HepG2 (cell line): Measurements from ENCODE around the gene FGF1. TPM values are rescaled to one million over a fixed set of nuclear protein-coding genes. Genes with fewer than 3 reads are reported as not detected.

ENCODE experiments used
- ATAC-seq: fragments of 200-7000 bp; cut with Tn5 transposase; 3 replicates; pipeline ENCODE4 v1.9.1; 2020; ENCODE audit warnings: mild to moderate bottlenecking, moderate library complexity
- BruUV-seq: library from RNA; stranded (reverse); fragments of 400-500 nt; replicated peaks from 2 replicates; lab custom pipeline; 2021; lab: Mats Ljungman, UMichigan
- CTCF ChIA-PET: fragments of 300-600 bp; formaldehyde crosslinking; extraction: SDS; loops from one replicate; lab custom pipeline; 2021; ENCODE audit warnings: low total read pairs, inconsistent platforms, low intra/inter-chr PET ratio; lab: Yijun Ruan, JAX
- POLR2A ChIA-PET: fragments of 350-600 bp; sonication (Branson Sonifier 250); formaldehyde crosslinking; loops from one replicate; lab custom pipeline; 2020; ENCODE audit warnings: antibody characterized with exemption, inconsistent platforms; lab: Yijun Ruan, JAX
- DNase-seq: peaks from one replicate; pipeline ENCODE4 v3.0.0-alpha.2; 2015; ENCODE audit warnings: low spot score
- FAIRE-seq: peaks from 3 replicates; lab custom pipeline; 2011; peaks lifted over from hg19 to GRCh38; lab: Jason Lieb, UNC
- H2AFZ ChIP-seq: one replicate; pipeline ENCODE4 v1.6.1; 2011; ENCODE audit warnings: low read length, inconsistent platforms
- H3K27ac ChIP-seq: fragments of 300-600 bp; 3 replicates; pipeline ENCODE4 v1.8.0; 2011; ENCODE audit warnings: mixed run types, mild to moderate bottlenecking, mixed read lengths, low read length, inconsistent platforms; ENCODE audit not compliant: insufficient read depth; ENCODE audit errors: extremely low read length
- H3K27me3 ChIP-seq, 2 experiments: fragments of 200-600 bp in 1 of 2; 2 replicates in 1 of 2; 3 replicates in 1 of 2; pipeline versions ENCODE4 v1.6.0 to v1.8.0; 2011; ENCODE audit warnings: low read length in 2 of 2, mild to moderate bottlenecking in 2 of 2, moderate library complexity in 2 of 2, inconsistent platforms in 1 of 2; ENCODE audit not compliant: insufficient read depth in 2 of 2, control insufficient read depth in 1 of 2
- H3K36me3 ChIP-seq, 2 experiments: fragments of 200-600 bp in 1 of 2; replicated peaks in 1 of 2; 2 replicates in 1 of 2; 3 replicates in 1 of 2; pipeline versions ENCODE4 v1.5.1 to v1.8.0; 2011; ENCODE audit warnings: low read length in 2 of 2, inconsistent platforms in 1 of 2; ENCODE audit not compliant: insufficient read depth in 2 of 2, control insufficient read depth in 1 of 2
- H3K4me1 ChIP-seq: 2 replicates; pipeline ENCODE4 v1.5.1; 2012; ENCODE audit warnings: low read length, inconsistent platforms; ENCODE audit not compliant: insufficient read depth
- H3K4me2 ChIP-seq: 2 replicates; pipeline ENCODE4 v1.6.0; 2011; ENCODE audit warnings: low read depth, low read length, inconsistent platforms
- H3K4me3 ChIP-seq, 3 experiments: fragments of 200-600 bp in 1 of 3; sonication (generic), shearing (Covaris generic) in 1 of 3; replicated peaks in 1 of 3; 2 replicates each; pipeline ENCODE4 v1.5.1; 2011 to 2016; ENCODE audit warnings: low read length in 3 of 3, inconsistent platforms in 2 of 3, low read depth in 2 of 3, mild to moderate bottlenecking in 2 of 3, control low read depth in 1 of 3, mixed read lengths in 1 of 3; ENCODE audit not compliant: insufficient read depth in 1 of 3
- H3K79me2 ChIP-seq: one replicate; pipeline ENCODE4 v1.6.1; 2011; ENCODE audit warnings: low read length, inconsistent platforms; ENCODE audit not compliant: insufficient read depth
- H3K9ac ChIP-seq: 2 replicates; pipeline ENCODE4 v1.6.0; 2011; ENCODE audit warnings: mild to moderate bottlenecking, low read depth, low read length, inconsistent platforms; ENCODE audit not compliant: insufficient read depth
- H3K9me3 ChIP-seq: 2 replicates; pipeline ENCODE4 v1.5.1; 2012; ENCODE audit warnings: mild to moderate bottlenecking, low read length
- H4K20me1 ChIP-seq: 2 replicates; pipeline ENCODE4 v1.6.0; 2011; ENCODE audit warnings: inconsistent platforms, mild to moderate bottlenecking, low read length, moderate library complexity; ENCODE audit not compliant: insufficient read depth
- CAMTA2 ChIP-seq: sonication (generic); formaldehyde crosslinking; IDR thresholded peaks from 2 replicates; pipeline ENCODE4 v1.4.0; 2020; ENCODE audit warnings: mild to moderate bottlenecking, missing genetic modification reagents, borderline replicate concordance
- CEBPG ChIP-seq: IDR thresholded peaks from 2 replicates; pipeline ENCODE4 v1.6.1; 2016
- NR3C1 ChIP-seq: sonication (generic); formaldehyde crosslinking; IDR thresholded peaks from 2 replicates; pipeline ENCODE4 v1.4.0; 2020; ENCODE audit warnings: missing genetic modification reagents
- POLR2AphosphoS5 ChIP-seq: IDR thresholded peaks from 2 replicates; pipeline ENCODE4 v1.6.1; 2012; ENCODE audit warnings: low read depth, low read length
- ZBTB25 ChIP-seq: IDR thresholded peaks from 2 replicates; pipeline ENCODE4 v1.6.1; 2018; ENCODE audit warnings: missing genetic modification reagents
- ZFP36L1 ChIP-seq: sonication (generic); formaldehyde crosslinking; IDR thresholded peaks from 2 replicates; pipeline ENCODE4 v1.8.0; 2022; ENCODE audit warnings: mild to moderate bottlenecking, missing genetic modification reagents, moderate library complexity
- ZNF615 ChIP-seq: sonication (generic); formaldehyde crosslinking; IDR thresholded peaks from 2 replicates; pipeline ENCODE4 v1.5.0; 2020; ENCODE audit warnings: mild to moderate bottlenecking, missing genetic modification reagents, borderline replicate concordance
- WGBS: methylation state at CpG from one replicate; pipeline ENCODE4 v1.1.6; 2017; ENCODE audit warnings: low lambda C conversion rate; 5-methylcytosine and 5-hydroxymethylcytosine counted together
- in situ Hi-C: cut with HindIII; loops from 2 replicates; pipeline ENCODE4 v1.10.0; 2017; ENCODE audit warnings: low pct_unique_long_range_greater_than_20kb; ENCODE audit not compliant: extremely low pct_ligation_motif_present
- intact Hi-C: fragments of 100-400 bp; cut with micrococcal nuclease; formaldehyde crosslinking; loops from one replicate; pipeline ENCODE4 v1.10.0; 2022; ENCODE audit not compliant: unreplicated experiment
- polyA plus RNA-seq, 8 experiments: library from polyadenylated mRNA; depleted of rRNA in 3 of 8; stranded (reverse) in 7 of 8; unstranded in 1 of 8; fragments of >200 nt; fragmentation: Illumina TruSeq in 4 of 8; extraction: Trizol in 4 of 8; gene quantifications; 2 replicates each; pipeline versions ENCODE4 v1.2.1 to v1.2.3, GENCODE V29; 2011 to 2016; ENCODE audit warnings: low read depth in 4 of 8, missing spikeins in 1 of 8, mixed read lengths in 1 of 8; ENCODE audit not compliant: insufficient read depth in 1 of 8
- total RNA-seq, 5 experiments: library from RNA; depleted of rRNA; stranded (reverse); fragments of >200 nt; fragmentation: Illumina TruSeq; extraction: Trizol; gene quantifications; 2 replicates each; pipeline ENCODE4 v1.2.3, GENCODE V29; 2016; ENCODE audit warnings: low read depth in 1 of 5
- TF ChIP-seq, protein P1 (sequence below): sonication (generic); formaldehyde crosslinking; IDR thresholded peaks from 2 replicates; pipeline ENCODE4 v1.5.1; 2020; ENCODE audit warnings: mild to moderate bottlenecking, moderate library complexity, missing genetic modification reagents
- TF ChIP-seq, protein P2 (sequence below): sonication (generic); formaldehyde crosslinking; IDR thresholded peaks from 2 replicates; pipeline ENCODE4 v1.5.1; 2020; ENCODE audit warnings: missing genetic modification reagents, mild to moderate bottlenecking, borderline replicate concordance
- TF ChIP-seq, protein P3 (sequence below): sonication (generic); formaldehyde crosslinking; IDR thresholded peaks from 2 replicates; pipeline ENCODE4 v1.4.0; 2020; ENCODE audit warnings: mild to moderate bottlenecking, missing genetic modification reagents

FGF1 gene
- total and polyA plus RNA-seq, 2 of the 13 experiments (the other 11 are each of a cell fraction or from before 2014, with no cell fraction given): not detected

GRCh38 chr5:142615948-142616347, 69.9 kb downstream of the FGF1 start:
- H3K4me3 ChIP-seq: no peak overlapping the region
- H4K20me1 ChIP-seq: peaks cover 3% of the 10 kb centered on the region; the same call in 1 of the 2 replicates
- TF ChIP-seq ZBTB25 (CRISPR knock-in tag): no peak
- no peak for TF ChIP-seq CAMTA2 (CRISPR knock-in tag)
- TF ChIP-seq, all 625 proteins: peak for 0
- no peak overlapping the region for H3K27ac ChIP-seq
- H3K9me3 ChIP-seq: no peaks in the 10 kb centered on the region
- ChIA-PET CTCF (no interaction called here), POLR2A (no interaction called here)
- no peak for FAIRE-seq
- 45% methylated on average over 2 of the region's 2 CpGs for WGBS
- 0 out of 2 replicates have a peak, but pooled peaks cover 7% of the 10 kb centered on the region for H3K4me1 ChIP-seq
- H3K4me2 ChIP-seq: no peak overlapping the region
- intact Hi-C loops (no loop called here), in situ Hi-C loops (no loop called here)
- no peak for DNase-seq
- H3K27me3 ChIP-seq: no peaks in the 10 kb centered on the region
- no peak overlapping the region for H3K9ac ChIP-seq
- no TSS peak for BruUV-seq
- no peaks in the 10 kb centered on the region for H3K79me2 ChIP-seq
- H2AFZ ChIP-seq: no peak overlapping the region
- no peaks in the 10 kb centered on the region for H3K36me3 ChIP-seq
- ATAC-seq: no peak

- Histone ChIP-seq H3K4me3 (no peak overlapping the region), H4K20me1 (peaks cover 3% of the 10 kb centered on the region; the same call in 1 of the 2 replicates), H3K27ac (no peak overlapping the region), H3K4me2 (no peak overlapping the region), H2AFZ (no peak overlapping the region), H3K4me1 (0 out of 2 replicates have a peak, but pooled peaks cover 7% of the 10 kb centered on the region), H3K36me3 (no peaks in the 10 kb centered on the region), H3K27me3 (peaks cover 0 to under 1% of the 10 kb centered on the region in 2 experiments; a peak in 1 of 5 replicates), H3K79me2 (no peaks in the 10 kb centered on the region), H3K9me3 (no peaks in the 10 kb centered on the region), H3K9ac (no peak overlapping the region)
- no TSS peak for BruUV-seq
- WGBS: 50% methylated on average over 7 of the region's 7 CpGs
- DNase-seq (no peak), FAIRE-seq (no peak), ATAC-seq (no peak)
- intact Hi-C loops: no loop called here
- in situ Hi-C loops: no loop called here
- CTCF ChIA-PET: no interaction called here
- POLR2A ChIA-PET: no interaction called here
- no peak for TF ChIP-seq NR3C1 (CRISPR knock-in tag)
- TF ChIP-seq, protein P1, sequence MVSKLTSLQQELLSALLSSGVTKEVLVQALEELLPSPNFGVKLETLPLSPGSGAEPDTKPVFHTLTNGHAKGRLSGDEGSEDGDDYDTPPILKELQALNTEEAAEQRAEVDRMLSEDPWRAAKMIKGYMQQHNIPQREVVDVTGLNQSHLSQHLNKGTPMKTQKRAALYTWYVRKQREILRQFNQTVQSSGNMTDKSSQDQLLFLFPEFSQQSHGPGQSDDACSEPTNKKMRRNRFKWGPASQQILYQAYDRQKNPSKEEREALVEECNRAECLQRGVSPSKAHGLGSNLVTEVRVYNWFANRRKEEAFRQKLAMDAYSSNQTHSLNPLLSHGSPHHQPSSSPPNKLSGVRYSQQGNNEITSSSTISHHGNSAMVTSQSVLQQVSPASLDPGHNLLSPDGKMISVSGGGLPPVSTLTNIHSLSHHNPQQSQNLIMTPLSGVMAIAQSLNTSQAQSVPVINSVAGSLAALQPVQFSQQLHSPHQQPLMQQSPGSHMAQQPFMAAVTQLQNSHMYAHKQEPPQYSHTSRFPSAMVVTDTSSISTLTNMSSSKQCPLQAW (CRISPR knock-in tag): no peak
- TF ChIP-seq ZFP36L1 (CRISPR knock-in tag): no peak
- no peak for TF ChIP-seq CEBPG (CRISPR knock-in tag)
- TF ChIP-seq, protein P2, sequence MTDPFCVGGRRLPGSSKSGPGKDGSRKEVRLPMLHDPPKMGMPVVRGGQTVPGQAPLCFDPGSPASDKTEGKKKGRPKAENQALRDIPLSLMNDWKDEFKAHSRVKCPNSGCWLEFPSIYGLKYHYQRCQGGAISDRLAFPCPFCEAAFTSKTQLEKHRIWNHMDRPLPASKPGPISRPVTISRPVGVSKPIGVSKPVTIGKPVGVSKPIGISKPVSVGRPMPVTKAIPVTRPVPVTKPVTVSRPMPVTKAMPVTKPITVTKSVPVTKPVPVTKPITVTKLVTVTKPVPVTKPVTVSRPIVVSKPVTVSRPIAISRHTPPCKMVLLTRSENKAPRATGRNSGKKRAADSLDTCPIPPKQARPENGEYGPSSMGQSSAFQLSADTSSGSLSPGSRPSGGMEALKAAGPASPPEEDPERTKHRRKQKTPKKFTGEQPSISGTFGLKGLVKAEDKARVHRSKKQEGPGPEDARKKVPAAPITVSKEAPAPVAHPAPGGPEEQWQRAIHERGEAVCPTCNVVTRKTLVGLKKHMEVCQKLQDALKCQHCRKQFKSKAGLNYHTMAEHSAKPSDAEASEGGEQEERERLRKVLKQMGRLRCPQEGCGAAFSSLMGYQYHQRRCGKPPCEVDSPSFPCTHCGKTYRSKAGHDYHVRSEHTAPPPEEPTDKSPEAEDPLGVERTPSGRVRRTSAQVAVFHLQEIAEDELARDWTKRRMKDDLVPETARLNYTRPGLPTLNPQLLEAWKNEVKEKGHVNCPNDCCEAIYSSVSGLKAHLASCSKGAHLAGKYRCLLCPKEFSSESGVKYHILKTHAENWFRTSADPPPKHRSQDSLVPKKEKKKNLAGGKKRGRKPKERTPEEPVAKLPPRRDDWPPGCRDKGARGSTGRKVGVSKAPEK (CRISPR knock-in tag): no peak
- TF ChIP-seq, protein P3, sequence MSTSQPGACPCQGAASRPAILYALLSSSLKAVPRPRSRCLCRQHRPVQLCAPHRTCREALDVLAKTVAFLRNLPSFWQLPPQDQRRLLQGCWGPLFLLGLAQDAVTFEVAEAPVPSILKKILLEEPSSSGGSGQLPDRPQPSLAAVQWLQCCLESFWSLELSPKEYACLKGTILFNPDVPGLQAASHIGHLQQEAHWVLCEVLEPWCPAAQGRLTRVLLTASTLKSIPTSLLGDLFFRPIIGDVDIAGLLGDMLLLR (CRISPR knock-in tag): no peak
- no peak for TF ChIP-seq POLR2AphosphoS5
- no peak for TF ChIP-seq ZNF615 (CRISPR knock-in tag)
Observed at GRCh38 chr5:142614054-142614453, 71.8 kb downstream of the FGF1 start.
